MM.1S (cell line): ENCODE results near the gene CCL3.

Experiments used
- DNase-seq: peaks from one replicate; pipeline ENCODE4 v3.0.0-alpha.2; 2015
- H2AFZ ChIP-seq: fragments of 300-600 bp; sonication (generic); 2 replicates; pipeline ENCODE4 v1.6.0; 2016; ENCODE audit warnings: antibody characterized with exemption, low read length
- H3F3A ChIP-seq: fragments of 300-600 bp; sonication (generic); 2 replicates; pipeline ENCODE4 v1.6.1; 2016; ENCODE audit warnings: mild to moderate bottlenecking, antibody characterized with exemption, low read length, moderate library complexity, mixed read lengths; ENCODE audit not compliant: insufficient read depth
- H3K27ac ChIP-seq: fragments of 300-600 bp; sonication (generic); 2 replicates; pipeline ENCODE4 v1.5.1; 2016; ENCODE audit warnings: mild to moderate bottlenecking, low read length
- H3K27me3 ChIP-seq: fragments of 300-600 bp; sonication (generic); replicated peaks from 2 replicates; pipeline ENCODE4 v1.6.0; 2016; ENCODE audit warnings: low read length; ENCODE audit not compliant: insufficient read depth
- H3K36me3 ChIP-seq: fragments of 300-600 bp; sonication (generic); replicated peaks from 2 replicates; pipeline ENCODE4 v1.6.1; 2016; ENCODE audit warnings: mild to moderate bottlenecking, low read length, mixed read lengths; ENCODE audit not compliant: insufficient read depth
- H3K4me1 ChIP-seq: fragments of 300-600 bp; sonication (generic); 2 replicates; pipeline ENCODE4 v1.6.1; 2016; ENCODE audit warnings: low read length, mixed read lengths
- H3K4me2 ChIP-seq: fragments of 300-600 bp; sonication (generic); 2 replicates; pipeline ENCODE4 v1.6.0; 2016; ENCODE audit warnings: low read depth, low read length
- H3K4me3 ChIP-seq: fragments of 300-600 bp; sonication (generic); 2 replicates; pipeline ENCODE4 v1.5.1; 2016; ENCODE audit warnings: low read length, mixed read lengths
- H3K79me2 ChIP-seq: fragments of 300-600 bp; sonication (generic); 2 replicates; pipeline ENCODE4 v1.6.1; 2016; ENCODE audit warnings: mixed run types, low read length, mixed read lengths
- H3K9ac ChIP-seq: fragments of 300-600 bp; sonication (generic); 2 replicates; pipeline ENCODE4 v1.6.1; 2016; ENCODE audit warnings: low read length, mixed read lengths
- H3K9me2 ChIP-seq: fragments of 300-600 bp; sonication (generic); replicated peaks from 2 replicates; pipeline ENCODE4 v1.6.1; 2016; ENCODE audit warnings: mild to moderate bottlenecking, low read length, mixed read lengths; ENCODE audit not compliant: insufficient read depth
- H3K9me3 ChIP-seq: fragments of 300-600 bp; sonication (generic); replicated peaks from 2 replicates; pipeline ENCODE4 v1.6.1; 2016; ENCODE audit warnings: mild to moderate bottlenecking, low read length, mixed read lengths; ENCODE audit not compliant: insufficient read depth
- H4K20me1 ChIP-seq: fragments of 300-600 bp; sonication (generic); 2 replicates; pipeline ENCODE4 v1.6.1; 2016; ENCODE audit warnings: mild to moderate bottlenecking, low read length, moderate library complexity, mixed read lengths; ENCODE audit not compliant: insufficient read depth
- CTCF ChIP-seq: fragments of 300-600 bp; sonication (generic); IDR thresholded peaks from 2 replicates; pipeline ENCODE4 v1.5.1; 2016; ENCODE audit warnings: antibody characterized with exemption, low read length, mixed read lengths
- EZH2 ChIP-seq: fragments of 300-600 bp; sonication (generic); optimal IDR thresholded peaks from 2 replicates; pipeline ENCODE3; 2017; ENCODE audit warnings: low read depth, mild to moderate bottlenecking, antibody characterized with exemption, low read length, mixed read lengths
- EZH2phosphoT487 ChIP-seq: fragments of 300-600 bp; sonication (generic); IDR thresholded peaks from 2 replicates; pipeline ENCODE4 v1.6.1; 2018; ENCODE audit warnings: antibody characterized with exemption, low read length

CCL3 gene

GRCh38 chr17:36070427-36070826, 19.5 kb downstream of the CCL3 start:
- no peaks in the 10 kb centered on the region for H3K27me3 ChIP-seq
- H3K4me1 ChIP-seq, result peaks cover 7% of the 10 kb centered on the region; the same call in 1 of the 2 replicates
- TF ChIP-seq EZH2 (no peak), CTCF (no peak), EZH2phosphoT487 (no peak)
- H3K9ac ChIP-seq, result no peak overlapping the region
- no peaks in the 10 kb centered on the region for H3F3A ChIP-seq
- no peak overlapping the region for H3K27ac ChIP-seq
- no peaks in the 10 kb centered on the region for H3K79me2 ChIP-seq
- no peak overlapping the region for H3K4me3 ChIP-seq
- no peak overlapping the region for H3K4me2 ChIP-seq
- H4K20me1 ChIP-seq, result no peaks in the 10 kb centered on the region
- H3K36me3 ChIP-seq, result no peaks in the 10 kb centered on the region
- H3K9me3 ChIP-seq, result no peaks in the 10 kb centered on the region
- no peak for DNase-seq
- no peak overlapping the region for H2AFZ ChIP-seq
- no peaks in the 10 kb centered on the region for H3K9me2 ChIP-seq

- no peak overlapping the region for H3K4me2 ChIP-seq
- H2AFZ ChIP-seq, result no peak overlapping the region
- TF ChIP-seq EZH2, result no peak
- no peaks in the 10 kb centered on the region for H3K79me2 ChIP-seq
- H3K9me2 ChIP-seq, result no peaks in the 10 kb centered on the region
- H3K36me3 ChIP-seq, result no peaks in the 10 kb centered on the region
- no peaks in the 10 kb centered on the region for H3K27me3 ChIP-seq
- no peak for DNase-seq
- no peak overlapping the region for H3K9ac ChIP-seq
- no peak overlapping the region for H3K4me3 ChIP-seq
- no peaks in the 10 kb centered on the region for H4K20me1 ChIP-seq
- peaks cover under 1% of the 10 kb centered on the region; the same call in 1 of the 2 replicates for H3K4me1 ChIP-seq
- no peaks in the 10 kb centered on the region for H3F3A ChIP-seq
- no peak overlapping the region for H3K27ac ChIP-seq
- H3K9me3 ChIP-seq, result no peaks in the 10 kb centered on the region
Observed at GRCh38 chr17:36069136-36069535, 20.8 kb downstream of the CCL3 start.

- H3K9me2 ChIP-seq, result no peaks in the 10 kb centered on the region
- H3K9me3 ChIP-seq, result no peaks in the 10 kb centered on the region
- H3K27ac ChIP-seq, result no peak overlapping the region
- H3K4me3 ChIP-seq, result no peak overlapping the region
- no peaks in the 10 kb centered on the region for H4K20me1 ChIP-seq
- H3K9ac ChIP-seq, result no peak overlapping the region
- no peaks in the 10 kb centered on the region for H3K79me2 ChIP-seq
- H2AFZ ChIP-seq, result no peak overlapping the region
- TF ChIP-seq EZH2phosphoT487, result no peak
- TF ChIP-seq EZH2, result no peak
- no peak for TF ChIP-seq CTCF
- DNase-seq, result no peak
- H3K4me1 ChIP-seq, result no peaks in the 10 kb centered on the region
- H3K4me2 ChIP-seq, result no peak overlapping the region
- H3K36me3 ChIP-seq, result no peaks in the 10 kb centered on the region
- H3F3A ChIP-seq, result no peaks in the 10 kb centered on the region
- H3K27me3 ChIP-seq, result no peaks in the 10 kb centered on the region
Observed at GRCh38 chr17:36068524-36068923, 21.4 kb downstream of the CCL3 start.

- no peak overlapping the region for H3K4me3 ChIP-seq
- no peak overlapping the region for H2AFZ ChIP-seq
- no peak for DNase-seq
- TF ChIP-seq EZH2phosphoT487 (no peak), EZH2 (no peak), CTCF (no peak)
- H4K20me1 ChIP-seq, result no peaks in the 10 kb centered on the region
- H3K27ac ChIP-seq, result no peak overlapping the region
- no peaks in the 10 kb centered on the region for H3K9me2 ChIP-seq
- H3K4me2 ChIP-seq, result no peak overlapping the region
- H3K79me2 ChIP-seq, result no peaks in the 10 kb centered on the region
- H3K36me3 ChIP-seq, result no peaks in the 10 kb centered on the region
- H3F3A ChIP-seq, result no peaks in the 10 kb centered on the region
- no peak overlapping the region for H3K9ac ChIP-seq
- no peaks in the 10 kb centered on the region for H3K27me3 ChIP-seq
- H3K4me1 ChIP-seq, result no peaks in the 10 kb centered on the region
- H3K9me3 ChIP-seq, result no peaks in the 10 kb centered on the region
Observed at GRCh38 chr17:36066365-36066985, 23.5 kb downstream of the CCL3 start.
